ENCODE results near the gene PLXNA4. TPM values are rescaled to one million over a fixed set of nuclear protein-coding genes. Genes with fewer than 3 reads are reported as not detected.
A peak's percentile ranks its signal among the peaks of the same experiment; 100 is the strongest.

PLXNA4 gene
- polyA plus RNA-seq, 2 of the 4 experiments (the other 2 are of a cell fraction) = 0.12 to 0.34 TPM

DNA sequence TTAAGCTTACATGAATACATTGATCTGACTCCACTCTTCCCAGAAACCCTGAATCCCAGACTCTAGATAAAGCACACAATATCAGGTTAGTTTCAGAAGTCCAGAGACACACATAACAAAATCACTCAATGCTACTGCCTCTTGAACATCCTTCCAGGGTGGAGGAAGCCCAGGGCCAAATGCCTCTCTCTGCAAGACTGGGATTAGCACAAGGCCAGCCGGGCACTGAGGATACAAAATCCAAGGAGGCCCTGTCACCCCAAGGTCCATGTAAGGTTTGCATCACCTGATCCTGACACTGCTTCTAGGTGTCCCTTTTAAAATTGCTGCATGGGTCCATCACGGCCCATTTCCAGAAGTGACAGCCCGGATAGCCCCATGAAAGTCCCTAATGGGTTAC is 2.6 kb upstream of the PLXNA4 start:
- ChIA-PET POLR2A (no interaction called here), CTCF (interaction anchor here (1.1 to 8.5 kb wide), 7 partner anchors 10 to 1438 kb away, joined by 3 to 67 read pairs (median 5); no protein-coding TSS in a partner anchor)
- no peak for ATAC-seq
- Histone ChIP-seq H3K27ac (no peak overlapping the region), H3K4me2 (no peak overlapping the region), H3K9me3 (no peaks in the 10 kb centered on the region), H3K4me1 (peaks cover 11% of the 10 kb centered on the region; the same call in 2 of the 3 replicates), H3K4me3 (no peak overlapping the region)
- 65% methylated on average over 3 of the region's 3 CpGs for WGBS (ENCODE audit: missing lambda C conversion rate)
- TF ChIP-seq RARB (CRISPR knock-in tag; IDR thresholded peaks at IDR 0.05) = no peak
- no peak for TF ChIP-seq CHD2 (IDR thresholded peaks at IDR 0.05; ENCODE audit: low read length, partially characterized antibody)
- TF ChIP-seq GATA3 (IDR thresholded peaks at IDR 0.05; ENCODE audit: borderline replicate concordance) = no peak
- TF ChIP-seq, protein P1, sequence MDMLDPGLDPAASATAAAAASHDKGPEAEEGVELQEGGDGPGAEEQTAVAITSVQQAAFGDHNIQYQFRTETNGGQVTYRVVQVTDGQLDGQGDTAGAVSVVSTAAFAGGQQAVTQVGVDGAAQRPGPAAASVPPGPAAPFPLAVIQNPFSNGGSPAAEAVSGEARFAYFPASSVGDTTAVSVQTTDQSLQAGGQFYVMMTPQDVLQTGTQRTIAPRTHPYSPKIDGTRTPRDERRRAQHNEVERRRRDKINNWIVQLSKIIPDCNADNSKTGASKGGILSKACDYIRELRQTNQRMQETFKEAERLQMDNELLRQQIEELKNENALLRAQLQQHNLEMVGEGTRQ (IDR thresholded peaks at IDR 0.05) = no peak
- TF ChIP-seq, protein P2, sequence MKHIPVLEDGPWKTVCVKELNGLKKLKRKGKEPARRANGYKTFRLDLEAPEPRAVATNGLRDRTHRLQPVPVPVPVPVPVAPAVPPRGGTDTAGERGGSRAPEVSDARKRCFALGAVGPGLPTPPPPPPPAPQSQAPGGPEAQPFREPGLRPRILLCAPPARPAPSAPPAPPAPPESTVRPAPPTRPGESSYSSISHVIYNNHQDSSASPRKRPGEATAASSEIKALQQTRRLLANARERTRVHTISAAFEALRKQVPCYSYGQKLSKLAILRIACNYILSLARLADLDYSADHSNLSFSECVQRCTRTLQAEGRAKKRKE (CRISPR knock-in tag; IDR thresholded peaks at IDR 0.05; ENCODE audit: low read depth) = no peak
- TF ChIP-seq MYC (IDR thresholded peaks at IDR 0.05; ENCODE audit: borderline replicate concordance, low read length) = no peak
- TF ChIP-seq NR3C1 (IDR thresholded peaks at IDR 0.05) = no peak
- TF ChIP-seq, protein P3, sequence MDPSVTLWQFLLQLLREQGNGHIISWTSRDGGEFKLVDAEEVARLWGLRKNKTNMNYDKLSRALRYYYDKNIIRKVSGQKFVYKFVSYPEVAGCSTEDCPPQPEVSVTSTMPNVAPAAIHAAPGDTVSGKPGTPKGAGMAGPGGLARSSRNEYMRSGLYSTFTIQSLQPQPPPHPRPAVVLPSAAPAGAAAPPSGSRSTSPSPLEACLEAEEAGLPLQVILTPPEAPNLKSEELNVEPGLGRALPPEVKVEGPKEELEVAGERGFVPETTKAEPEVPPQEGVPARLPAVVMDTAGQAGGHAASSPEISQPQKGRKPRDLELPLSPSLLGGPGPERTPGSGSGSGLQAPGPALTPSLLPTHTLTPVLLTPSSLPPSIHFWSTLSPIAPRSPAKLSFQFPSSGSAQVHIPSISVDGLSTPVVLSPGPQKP (IDR thresholded peaks at IDR 0.05; ENCODE audit: low read depth, low read length) = no peak
- no peak for TF ChIP-seq EHF (CRISPR knock-in tag; IDR thresholded peaks at IDR 0.05)
- no peak for TF ChIP-seq SMC3 (IDR thresholded peaks at IDR 0.05)
- no peak for TF ChIP-seq POLR2A (IDR thresholded peaks at IDR 0.05; ENCODE audit: low read length)
- TF ChIP-seq MAX (IDR thresholded peaks at IDR 0.05) = no peak
- TF ChIP-seq PHF8 (IDR thresholded peaks at IDR 0.05; ENCODE audit: borderline replicate concordance, low read depth) = no peak
- no peak for TF ChIP-seq RCOR1 (IDR thresholded peaks at IDR 0.05; ENCODE audit: low read depth, low read length)
- TF ChIP-seq, protein P4, sequence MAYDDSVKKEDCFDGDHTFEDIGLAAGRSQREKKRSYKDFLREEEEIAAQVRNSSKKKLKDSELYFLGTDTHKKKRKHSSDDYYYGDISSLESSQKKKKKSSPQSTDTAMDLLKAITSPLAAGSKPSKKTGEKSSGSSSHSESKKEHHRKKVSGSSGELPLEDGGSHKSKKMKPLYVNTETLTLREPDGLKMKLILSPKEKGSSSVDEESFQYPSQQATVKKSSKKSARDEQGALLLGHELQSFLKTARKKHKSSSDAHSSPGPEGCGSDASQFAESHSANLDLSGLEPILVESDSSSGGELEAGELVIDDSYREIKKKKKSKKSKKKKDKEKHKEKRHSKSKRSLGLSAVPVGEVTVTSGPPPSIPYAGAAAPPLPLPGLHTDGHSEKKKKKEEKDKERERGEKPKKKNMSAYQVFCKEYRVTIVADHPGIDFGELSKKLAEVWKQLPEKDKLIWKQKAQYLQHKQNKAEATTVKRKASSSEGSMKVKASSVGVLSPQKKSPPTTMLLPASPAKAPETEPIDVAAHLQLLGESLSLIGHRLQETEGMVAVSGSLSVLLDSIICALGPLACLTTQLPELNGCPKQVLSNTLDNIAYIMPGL (CRISPR knock-in tag; IDR thresholded peaks at IDR 0.05; ENCODE audit: borderline replicate concordance) = no peak
- DNase-seq (ENCODE audit: low read depth in 1 of 2, low spot score in 1 of 2) = no peak
- FAIRE-seq = no peak

DNA sequence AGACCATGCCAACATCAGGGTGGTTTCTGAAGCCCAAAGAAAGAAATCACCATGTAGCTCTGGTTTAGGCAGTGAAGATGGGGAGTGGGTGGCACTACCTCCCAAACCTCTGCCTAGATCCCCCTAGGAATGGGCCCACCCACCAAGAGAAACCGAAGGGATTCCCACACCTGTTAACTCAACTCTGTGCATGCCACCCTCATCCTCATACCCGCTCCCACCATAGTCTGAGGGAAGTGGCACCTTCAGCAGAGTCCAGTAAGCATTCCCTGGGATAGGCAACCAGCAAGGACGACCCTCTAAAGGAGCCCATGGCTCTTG is 1.7 kb upstream of the PLXNA4 start:
- H3K27ac ChIP-seq = no peak overlapping the region
- DNase-seq (ENCODE audit: low read depth in 1 of 2, low spot score in 1 of 2) (no peak), FAIRE-seq (no peak), ATAC-seq (no peak)
- CTCF ChIA-PET = interaction anchor here (0.7 to 8.5 kb wide), 10 partner anchors 9 to 1780 kb away, joined by 3 to 67 read pairs (median 5); no protein-coding TSS in a partner anchor
- no peak overlapping the region for H3K4me2 ChIP-seq
- no peaks in the 10 kb centered on the region for H3K9me3 ChIP-seq
- 47% methylated on average over 3 of the region's 3 CpGs for WGBS (ENCODE audit: missing lambda C conversion rate)
- POLR2A ChIA-PET = no interaction called here
- no peak for TF ChIP-seq HOXB5 (CRISPR knock-in tag; IDR thresholded peaks at IDR 0.05)
- no peak for TF ChIP-seq TFCP2L1 (CRISPR knock-in tag; IDR thresholded peaks at IDR 0.05)
- no peak for TF ChIP-seq POLR2A (IDR thresholded peaks at IDR 0.05; ENCODE audit: low read length)
- H3K4me1 ChIP-seq = peaks cover 11% of the 10 kb centered on the region; the same call in 2 of the 3 replicates
- H3K4me3 ChIP-seq = no peak overlapping the region

- FAIRE-seq = no peak
- TF ChIP-seq ESRRA (IDR thresholded peaks at IDR 0.05; ENCODE audit: borderline replicate concordance, low read length) = no peak
- TF ChIP-seq, protein P1 (IDR thresholded peaks at IDR 0.05) = no peak
- TF ChIP-seq, protein P3 (IDR thresholded peaks at IDR 0.05; ENCODE audit: low read depth, low read length) = no peak
- TF ChIP-seq RAD21 (conservative IDR thresholded peaks at IDR 0.05 in 1 of 2, IDR thresholded peaks at IDR 0.05 in 1 of 2) = 0 out of 5 replicates have a peak, but pooled peaks of 1 of the 2 experiments have one; percentile 15
- TF ChIP-seq SMC3 (IDR thresholded peaks at IDR 0.05) = peak; percentile 29; the same call in 1 of the 3 replicates
- TF ChIP-seq FOSB (CRISPR knock-in tag; IDR thresholded peaks at IDR 0.05) = no peak
Measured at GRCh38 chr7:132577206-132578049, 1.2 kb upstream of the PLXNA4 start.

More at GRCh38 chr7:132577206-132578049, 1.2 kb upstream of the PLXNA4 start:
- Histone ChIP-seq H3K4me1 (peaks cover 11% of the 10 kb centered on the region; the same call in 2 of the 3 replicates), H3K4me2 (peak overlapping the region; percentile 96), H3K4me3 (peak overlapping the region; percentile 47), H3K27ac (peak overlapping the region in 1 of 2 experiments; percentile 64; a peak in 2 of 6 replicates), H3K9me3 (no peaks in the 10 kb centered on the region)
- ATAC-seq (peak; percentile 47 to 62), DNase-seq (ENCODE audit: low read depth in 1 of 2, low spot score in 1 of 2) (peak; percentile 26 to 28)
- ChIA-PET POLR2A (no interaction called here), CTCF (interaction anchor here (0.5 to 8.5 kb wide), 13 partner anchors 9 to 1780 kb away, joined by 3 to 67 read pairs (median 4); no protein-coding TSS in a partner anchor)
- 31% methylated on average over 16 of the region's 65 CpGs for WGBS (ENCODE audit: missing lambda C conversion rate)

Measured in A549 (cell line).